ENCODE data around the gene PRDX3.
A peak's percentile ranks its signal among the peaks of the same experiment; 100 is the strongest.

The PRDX3 gene

DNA sequence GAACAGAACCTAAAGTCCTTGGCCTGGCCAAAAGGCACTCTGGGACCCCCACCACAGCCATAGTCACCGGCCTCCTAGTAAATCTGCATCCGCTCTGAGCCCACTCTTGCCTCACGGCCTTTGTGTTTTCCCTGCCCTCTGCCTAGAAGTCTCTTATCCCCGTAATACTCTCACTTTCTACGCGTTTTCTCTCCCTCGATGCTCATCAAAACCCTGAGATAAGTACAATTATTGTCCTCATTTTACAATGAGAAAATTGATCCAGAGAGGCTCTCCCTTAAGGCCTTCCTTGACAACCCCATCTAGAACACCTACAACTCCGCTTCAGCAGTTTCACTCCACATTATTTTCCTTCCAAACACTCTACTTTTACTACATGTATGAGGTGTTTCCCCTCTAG is 11.6 kb downstream of the PRDX3 start:
- H3K4me3 ChIP-seq (replicated peaks; ENCODE audit: low read depth, low read length): no peak overlapping the region
- H3K27me3 ChIP-seq (replicated peaks; ENCODE audit: control insufficient read depth, insufficient read depth, low read length): no peaks in the 10 kb centered on the region
- TF ChIP-seq, protein P1, sequence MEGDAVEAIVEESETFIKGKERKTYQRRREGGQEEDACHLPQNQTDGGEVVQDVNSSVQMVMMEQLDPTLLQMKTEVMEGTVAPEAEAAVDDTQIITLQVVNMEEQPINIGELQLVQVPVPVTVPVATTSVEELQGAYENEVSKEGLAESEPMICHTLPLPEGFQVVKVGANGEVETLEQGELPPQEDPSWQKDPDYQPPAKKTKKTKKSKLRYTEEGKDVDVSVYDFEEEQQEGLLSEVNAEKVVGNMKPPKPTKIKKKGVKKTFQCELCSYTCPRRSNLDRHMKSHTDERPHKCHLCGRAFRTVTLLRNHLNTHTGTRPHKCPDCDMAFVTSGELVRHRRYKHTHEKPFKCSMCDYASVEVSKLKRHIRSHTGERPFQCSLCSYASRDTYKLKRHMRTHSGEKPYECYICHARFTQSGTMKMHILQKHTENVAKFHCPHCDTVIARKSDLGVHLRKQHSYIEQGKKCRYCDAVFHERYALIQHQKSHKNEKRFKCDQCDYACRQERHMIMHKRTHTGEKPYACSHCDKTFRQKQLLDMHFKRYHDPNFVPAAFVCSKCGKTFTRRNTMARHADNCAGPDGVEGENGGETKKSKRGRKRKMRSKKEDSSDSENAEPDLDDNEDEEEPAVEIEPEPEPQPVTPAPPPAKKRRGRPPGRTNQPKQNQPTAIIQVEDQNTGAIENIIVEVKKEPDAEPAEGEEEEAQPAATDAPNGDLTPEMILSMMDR (IDR thresholded peaks at IDR 0.05; ENCODE audit: insufficient read depth, low read length, poor library complexity, severe bottlenecking): no peak
- H3K36me3 ChIP-seq (ENCODE audit: control insufficient read depth, insufficient read depth, low read length): peaks cover 16% of the 10 kb centered on the region
- no peak for DNase-seq (ENCODE audit: extremely low read depth, insufficient read length)

DNA sequence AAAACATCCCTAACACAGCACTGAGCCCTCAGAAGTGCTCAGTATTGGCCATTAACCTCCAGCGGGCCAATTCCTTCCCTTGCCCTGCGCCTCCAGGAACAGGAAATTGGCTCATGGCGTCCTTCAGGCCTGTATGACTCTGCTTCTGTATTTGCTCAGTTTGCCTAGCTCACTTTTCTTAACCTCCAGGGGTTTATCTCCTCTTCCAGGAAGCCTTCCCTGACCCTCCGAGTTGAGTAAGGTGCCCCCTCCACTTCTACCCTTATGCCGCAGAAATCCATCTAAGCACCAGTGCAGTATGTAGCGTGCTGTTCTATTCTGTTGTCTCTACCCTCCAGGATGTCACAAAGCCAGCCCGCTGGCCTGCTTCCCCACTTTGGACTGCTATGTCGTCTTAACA is 12.0 kb downstream of the PRDX3 start:
- TF ChIP-seq, protein P1 (IDR thresholded peaks at IDR 0.05; ENCODE audit: insufficient read depth, low read length, poor library complexity, severe bottlenecking): no peak
- H3K4me3 ChIP-seq (replicated peaks; ENCODE audit: low read depth, low read length): no peak overlapping the region
- peaks cover 13% of the 10 kb centered on the region for H3K36me3 ChIP-seq (ENCODE audit: control insufficient read depth, insufficient read depth, low read length)
- no peaks in the 10 kb centered on the region for H3K27me3 ChIP-seq (replicated peaks; ENCODE audit: control insufficient read depth, insufficient read depth, low read length)
- DNase-seq (ENCODE audit: extremely low read depth, insufficient read length): no peak

DNA sequence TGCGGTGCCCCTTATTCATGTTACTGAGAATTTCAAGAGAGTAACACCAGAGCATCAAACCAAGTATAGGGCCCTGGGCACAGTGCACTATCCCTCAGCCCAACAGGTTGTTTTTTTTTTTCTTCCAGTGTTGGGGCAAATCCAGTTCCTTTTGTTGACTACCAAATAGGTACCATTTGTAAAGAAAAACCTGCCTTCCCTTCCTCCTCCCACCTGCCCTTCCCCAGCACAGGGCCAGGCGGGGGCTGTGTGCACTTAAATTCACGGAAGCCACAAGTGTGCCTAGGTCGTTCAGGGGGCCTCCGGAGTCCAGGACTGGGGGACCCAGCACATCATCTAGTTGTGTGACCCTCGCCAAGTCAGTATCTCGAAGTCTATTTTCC is 12.5 kb downstream of the PRDX3 start:
- H3K4me3 ChIP-seq (replicated peaks; ENCODE audit: low read depth, low read length): peak overlapping the region; percentile 93
- no peak for DNase-seq (ENCODE audit: extremely low read depth, insufficient read length)
- H3K36me3 ChIP-seq (ENCODE audit: control insufficient read depth, insufficient read depth, low read length): peaks cover 10% of the 10 kb centered on the region
- H3K27me3 ChIP-seq (replicated peaks; ENCODE audit: control insufficient read depth, insufficient read depth, low read length): no peaks in the 10 kb centered on the region
- TF ChIP-seq, protein P1 (IDR thresholded peaks at IDR 0.05; ENCODE audit: insufficient read depth, low read length, poor library complexity, severe bottlenecking): no peak

DNA sequence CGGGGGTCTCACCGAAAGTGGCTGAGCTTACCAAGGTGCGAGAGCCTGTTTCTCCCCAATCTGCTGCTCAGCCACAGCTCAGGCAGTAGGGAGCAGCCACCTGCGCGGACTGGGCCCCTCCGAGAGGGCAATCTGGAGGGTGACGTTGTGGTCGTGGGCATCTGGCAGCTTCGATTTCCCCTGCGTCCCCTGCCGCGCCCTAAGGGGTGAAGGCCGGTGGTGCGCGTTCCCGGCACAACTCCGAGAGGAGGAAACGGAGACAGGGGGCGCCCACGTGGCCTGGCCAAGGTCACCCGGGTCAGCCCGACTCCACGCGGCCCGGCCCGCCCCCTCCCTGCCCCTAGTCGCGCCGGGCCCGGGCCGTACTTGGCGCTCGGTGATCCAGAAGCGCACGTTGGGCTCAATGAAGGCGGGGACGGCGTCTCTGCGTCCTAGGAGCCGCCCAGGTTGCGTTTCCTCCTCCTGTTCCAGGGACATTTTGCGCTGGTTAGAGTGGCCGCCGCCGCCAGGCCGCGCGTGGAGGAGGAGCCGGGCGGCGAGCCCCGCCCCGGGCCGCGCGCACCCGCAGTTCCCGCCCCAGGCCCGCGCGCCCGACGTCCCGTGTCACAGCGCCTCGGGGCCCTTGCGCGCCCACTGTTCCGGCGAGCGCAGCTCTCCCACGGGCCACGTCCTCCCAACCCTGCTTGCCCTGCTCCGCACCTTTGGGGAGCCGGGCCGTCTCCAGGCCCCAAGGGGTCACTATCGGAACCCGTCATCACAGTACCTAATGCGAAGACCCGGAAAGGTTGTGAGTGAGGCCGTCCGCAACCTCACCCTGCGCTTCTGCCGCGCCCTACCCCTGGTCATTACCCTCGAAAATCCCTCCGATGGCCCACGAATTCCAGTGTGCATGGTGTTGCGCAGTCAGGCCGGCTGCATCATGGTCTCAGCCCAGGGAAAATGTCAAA is 13.2 kb downstream of the PRDX3 start, which contains the start of gene SFXN4:
SFXN4 (minus strand) TSS at position 544 of the 947 bp plus-strand sequence; CDS start at position 477, 67 bp downstream.
- TF ChIP-seq, protein P1 (IDR thresholded peaks at IDR 0.05; ENCODE audit: insufficient read depth, low read length, poor library complexity, severe bottlenecking): peak; percentile 19
- peak; percentile 88 for DNase-seq (ENCODE audit: extremely low read depth, insufficient read length)
- peaks cover 10% of the 10 kb centered on the region for H3K36me3 ChIP-seq (ENCODE audit: control insufficient read depth, insufficient read depth, low read length)

DNA sequence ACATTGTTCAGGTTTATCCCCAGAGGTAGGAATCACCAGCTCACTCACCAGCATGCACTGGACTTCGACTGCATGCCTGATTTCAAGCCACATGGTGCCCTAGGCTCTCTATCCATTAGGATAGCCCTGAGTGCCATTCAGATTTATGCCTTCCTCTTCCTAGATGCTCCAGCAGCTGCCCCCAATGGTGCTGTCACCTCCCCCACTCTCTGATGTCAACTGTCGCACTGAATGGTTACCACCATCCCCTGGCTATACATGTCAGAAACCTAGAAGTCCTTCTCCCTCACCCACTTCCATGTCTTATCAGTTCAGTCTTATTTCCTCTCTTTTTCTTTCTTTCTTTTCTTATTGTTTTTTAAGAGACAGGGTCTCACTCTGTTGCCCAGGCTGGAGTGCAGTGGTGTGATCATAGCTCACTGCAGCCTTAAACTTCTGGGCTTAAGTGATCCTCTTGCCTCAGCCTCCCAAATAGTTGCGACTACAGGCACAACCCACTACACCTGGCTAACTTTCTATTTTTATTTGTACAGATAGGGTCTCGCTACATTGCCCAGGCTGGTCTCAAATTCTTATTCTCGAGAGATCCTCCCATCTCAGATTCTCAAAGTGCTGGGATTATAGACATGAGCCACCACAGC is 16.0 kb downstream of the PRDX3 start:
- peaks cover 14% of the 10 kb centered on the region for H3K36me3 ChIP-seq (ENCODE audit: control insufficient read depth, insufficient read depth, low read length)
- H3K4me3 ChIP-seq (replicated peaks; ENCODE audit: low read depth, low read length): no peak overlapping the region
- TF ChIP-seq, protein P1 (IDR thresholded peaks at IDR 0.05; ENCODE audit: insufficient read depth, low read length, poor library complexity, severe bottlenecking): no peak
- H3K27me3 ChIP-seq (replicated peaks; ENCODE audit: control insufficient read depth, insufficient read depth, low read length): no peaks in the 10 kb centered on the region
- DNase-seq (ENCODE audit: extremely low read depth, insufficient read length): no peak

More for the DNA sequence above, 13.2 kb downstream of the PRDX3 start, which contains the start of gene SFXN4:
- Histone ChIP-seq H3K27me3 (replicated peaks; ENCODE audit: control insufficient read depth, insufficient read depth, low read length) (no peaks in the 10 kb centered on the region), H3K4me3 (replicated peaks; ENCODE audit: low read depth, low read length) (peak within 1 kb of the TSS; percentile 93)

Measured in GM06990 (cell line).